GM13976 (cell line): ENCODE results near the gene RAB4B.
"Not testable (repeated sequence)": the region's sequence is repeated elsewhere in the genome, so short reads cannot be mapped to it uniquely, and the experiment has no call there.

Experiments used
- DNase-seq: peaks from one replicate; pipeline ENCODE4 v3.0.0; 2012; ENCODE audit warnings: low spot score
- CTCF ChIP-seq: IDR thresholded peaks from 2 replicates; pipeline ENCODE4 v1.5.1; 2012; ENCODE audit warnings: borderline replicate concordance, mild to moderate bottlenecking; ENCODE audit not compliant: insufficient read depth; ENCODE audit errors: extremely low read depth, missing control alignments, control extremely low read depth
- in situ Hi-C: fragments of 300-500 bp; cut with MboI; formaldehyde crosslinking; loops from one replicate; pipeline ENCODE4 v1.12.0; 2022; ENCODE audit warnings: low sequenced_read_pairs, mixed read lengths, inconsistent platforms; ENCODE audit not compliant: unreplicated experiment

Gene RAB4B

GRCh38 chr19:40762754-40763470, 15.1 kb upstream of the RAB4B start:
- in situ Hi-C loops = no loop called here
- no peak for DNase-seq
- no peak for TF ChIP-seq CTCF

GRCh38 chr19:40763526-40763925, 14.5 kb upstream of the RAB4B start:
- TF ChIP-seq CTCF = no peak
- no peak for DNase-seq
- in situ Hi-C loops = no loop called here

GRCh38 chr19:40763963-40764362, 14.1 kb upstream of the RAB4B start:
- no peak for DNase-seq
- no peak for TF ChIP-seq CTCF
- in situ Hi-C loops = no loop called here

- DNase-seq, in situ Hi-C loops: not testable (repeated sequence)
Measured at GRCh38 chr19:40766385-40766784, 11.7 kb upstream of the RAB4B start.

GRCh38 chr19:40768869-40769268, 9.2 kb upstream of the RAB4B start:
- in situ Hi-C loops = no loop called here
- no peak for DNase-seq

GRCh38 chr19:40771101-40771862, 6.8 kb upstream of the RAB4B start:
- DNase-seq, in situ Hi-C loops: not testable (repeated sequence)

More at GRCh38 chr19:40768869-40769268, 9.2 kb upstream of the RAB4B start:
- no peak for TF ChIP-seq CTCF

GRCh38 chr19:40774916-40775631, 3.0 kb upstream of the RAB4B start, which contains the start of gene MIA:
Gene MIA, plus strand, starts transcription at chr19:40775521. Its CDS starts 22 bp downstream, at chr19:40775543.
- in situ Hi-C loops = no loop called here
- no peak for TF ChIP-seq CTCF
- DNase-seq = no peak
